MM.1S (cell line): ENCODE results near the gene SLC26A6.
A peak's percentile ranks its signal among the peaks of the same experiment; 100 is the strongest.

Source experiments
- DNase-seq: peaks from one replicate; pipeline ENCODE4 v3.0.0-alpha.2; 2015
- H2AFZ ChIP-seq: fragments of 300-600 bp; sonication (generic); 2 replicates; pipeline ENCODE4 v1.6.0; 2016; ENCODE audit warnings: antibody characterized with exemption, low read length
- H3F3A ChIP-seq: fragments of 300-600 bp; sonication (generic); 2 replicates; pipeline ENCODE4 v1.6.1; 2016; ENCODE audit warnings: mild to moderate bottlenecking, antibody characterized with exemption, low read length, moderate library complexity, mixed read lengths; ENCODE audit not compliant: insufficient read depth
- H3K27ac ChIP-seq: fragments of 300-600 bp; sonication (generic); 2 replicates; pipeline ENCODE4 v1.5.1; 2016; ENCODE audit warnings: mild to moderate bottlenecking, low read length
- H3K27me3 ChIP-seq: fragments of 300-600 bp; sonication (generic); replicated peaks from 2 replicates; pipeline ENCODE4 v1.6.0; 2016; ENCODE audit warnings: low read length; ENCODE audit not compliant: insufficient read depth
- H3K36me3 ChIP-seq: fragments of 300-600 bp; sonication (generic); replicated peaks from 2 replicates; pipeline ENCODE4 v1.6.1; 2016; ENCODE audit warnings: mild to moderate bottlenecking, low read length, mixed read lengths; ENCODE audit not compliant: insufficient read depth
- H3K4me1 ChIP-seq: fragments of 300-600 bp; sonication (generic); 2 replicates; pipeline ENCODE4 v1.6.1; 2016; ENCODE audit warnings: low read length, mixed read lengths
- H3K4me2 ChIP-seq: fragments of 300-600 bp; sonication (generic); 2 replicates; pipeline ENCODE4 v1.6.0; 2016; ENCODE audit warnings: low read depth, low read length
- H3K4me3 ChIP-seq: fragments of 300-600 bp; sonication (generic); 2 replicates; pipeline ENCODE4 v1.5.1; 2016; ENCODE audit warnings: low read length, mixed read lengths
- H3K79me2 ChIP-seq: fragments of 300-600 bp; sonication (generic); 2 replicates; pipeline ENCODE4 v1.6.1; 2016; ENCODE audit warnings: mixed run types, low read length, mixed read lengths
- H3K9ac ChIP-seq: fragments of 300-600 bp; sonication (generic); 2 replicates; pipeline ENCODE4 v1.6.1; 2016; ENCODE audit warnings: low read length, mixed read lengths
- H3K9me2 ChIP-seq: fragments of 300-600 bp; sonication (generic); replicated peaks from 2 replicates; pipeline ENCODE4 v1.6.1; 2016; ENCODE audit warnings: mild to moderate bottlenecking, low read length, mixed read lengths; ENCODE audit not compliant: insufficient read depth
- H3K9me3 ChIP-seq: fragments of 300-600 bp; sonication (generic); replicated peaks from 2 replicates; pipeline ENCODE4 v1.6.1; 2016; ENCODE audit warnings: mild to moderate bottlenecking, low read length, mixed read lengths; ENCODE audit not compliant: insufficient read depth
- H4K20me1 ChIP-seq: fragments of 300-600 bp; sonication (generic); 2 replicates; pipeline ENCODE4 v1.6.1; 2016; ENCODE audit warnings: mild to moderate bottlenecking, low read length, moderate library complexity, mixed read lengths; ENCODE audit not compliant: insufficient read depth
- CTCF ChIP-seq: fragments of 300-600 bp; sonication (generic); IDR thresholded peaks from 2 replicates; pipeline ENCODE4 v1.5.1; 2016; ENCODE audit warnings: antibody characterized with exemption, low read length, mixed read lengths
- EZH2 ChIP-seq: fragments of 300-600 bp; sonication (generic); optimal IDR thresholded peaks from 2 replicates; pipeline ENCODE3; 2017; ENCODE audit warnings: low read depth, mild to moderate bottlenecking, antibody characterized with exemption, low read length, mixed read lengths
- EZH2phosphoT487 ChIP-seq: fragments of 300-600 bp; sonication (generic); IDR thresholded peaks from 2 replicates; pipeline ENCODE4 v1.6.1; 2018; ENCODE audit warnings: antibody characterized with exemption, low read length

Gene SLC26A6

DNA sequence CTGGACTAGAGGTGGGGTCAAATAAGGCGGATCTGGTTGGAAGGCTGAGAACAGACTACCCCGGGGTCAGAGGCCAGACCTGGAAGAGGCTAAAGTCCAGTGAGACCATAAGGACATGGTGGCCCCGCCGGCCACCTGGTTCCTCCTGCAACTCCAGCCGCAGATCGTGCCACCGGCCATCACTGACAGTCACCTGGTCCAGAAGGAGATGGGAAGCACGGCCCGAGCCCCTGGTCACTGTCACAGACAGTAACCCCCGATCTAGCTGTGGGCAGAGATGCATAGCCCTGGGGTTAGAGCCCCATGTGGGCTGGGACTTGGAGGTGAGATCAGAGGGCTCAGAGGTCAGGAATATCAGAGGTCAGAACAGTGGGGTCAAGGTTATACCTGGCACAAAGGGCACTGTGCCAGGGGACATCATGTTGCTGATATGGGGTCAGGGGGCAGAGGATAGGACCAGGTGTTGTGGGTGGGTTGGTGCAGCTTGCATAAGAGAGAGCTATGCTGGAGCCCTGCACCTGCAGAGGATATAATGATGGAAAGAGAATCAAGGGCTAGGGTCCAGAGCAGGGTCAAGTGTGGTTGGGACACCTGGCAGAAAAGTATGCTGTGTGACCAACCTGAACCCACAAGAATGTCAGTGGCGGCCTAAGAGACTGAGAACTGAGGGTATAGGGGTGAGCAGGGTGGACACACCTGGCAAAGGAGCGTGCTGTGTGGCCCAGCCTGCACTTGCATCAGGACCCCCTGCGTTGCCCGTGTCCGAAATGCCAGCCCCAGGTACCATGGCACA is 17.9 kb upstream of the SLC26A6 start:
- no peak overlapping the region for H3K4me3 ChIP-seq
- H3F3A ChIP-seq, result peaks cover 9% of the 10 kb centered on the region; the same call in 1 of the 2 replicates
- peak; percentile 84 for DNase-seq
- no peak for TF ChIP-seq EZH2
- peak overlapping the region; percentile 3; the same call in 1 of the 2 replicates for H3K4me2 ChIP-seq
- H3K27ac ChIP-seq, result peak overlapping the region; percentile 20; the same call in 1 of the 2 replicates
- no peaks in the 10 kb centered on the region for H3K9me3 ChIP-seq
- peaks cover 23% of the 10 kb centered on the region for H3K4me1 ChIP-seq
- no peak overlapping the region for H2AFZ ChIP-seq
- no peaks in the 10 kb centered on the region for H3K9me2 ChIP-seq
- no peak overlapping the region for H3K9ac ChIP-seq
- no peaks in the 10 kb centered on the region for H3K36me3 ChIP-seq
- no peaks in the 10 kb centered on the region for H3K79me2 ChIP-seq
- peaks cover 10% of the 10 kb centered on the region for H3K27me3 ChIP-seq
- no peaks in the 10 kb centered on the region for H4K20me1 ChIP-seq

GRCh38 chr3:48651771-48652170 is 16.5 kb upstream of the SLC26A6 start:
- no peak overlapping the region for H3K4me2 ChIP-seq
- no peak overlapping the region for H3K9ac ChIP-seq
- no peak overlapping the region for H3K4me3 ChIP-seq
- H2AFZ ChIP-seq, result no peak overlapping the region
- TF ChIP-seq EZH2phosphoT487, result no peak
- TF ChIP-seq EZH2, result no peak
- TF ChIP-seq CTCF, result no peak
- no peak overlapping the region for H3K27ac ChIP-seq
- H3K9me3 ChIP-seq, result no peaks in the 10 kb centered on the region
- DNase-seq, result no peak
- no peaks in the 10 kb centered on the region for H4K20me1 ChIP-seq
- H3K36me3 ChIP-seq, result no peaks in the 10 kb centered on the region
- H3K4me1 ChIP-seq, result peaks cover 23% of the 10 kb centered on the region
- no peaks in the 10 kb centered on the region for H3K27me3 ChIP-seq
- H3K9me2 ChIP-seq, result no peaks in the 10 kb centered on the region
- peaks cover 9% of the 10 kb centered on the region; the same call in 1 of the 2 replicates for H3F3A ChIP-seq
- H3K79me2 ChIP-seq, result no peaks in the 10 kb centered on the region

GRCh38 chr3:48650723-48651122 is 15.5 kb upstream of the SLC26A6 start:
- DNase-seq, result no peak
- Histone ChIP-seq H3K27me3 (no peaks in the 10 kb centered on the region), H3K4me1 (peaks cover 18% of the 10 kb centered on the region), H3K36me3 (no peaks in the 10 kb centered on the region), H3K27ac (no peak overlapping the region), H3K79me2 (no peaks in the 10 kb centered on the region), H4K20me1 (no peaks in the 10 kb centered on the region), H2AFZ (no peak overlapping the region), H3K9ac (no peak overlapping the region), H3K4me3 (no peak overlapping the region), H3K9me2 (no peaks in the 10 kb centered on the region), H3K4me2 (no peak overlapping the region), H3F3A (peaks cover 9% of the 10 kb centered on the region; the same call in 1 of the 2 replicates), H3K9me3 (no peaks in the 10 kb centered on the region)
- TF ChIP-seq CTCF (no peak), EZH2 (no peak), EZH2phosphoT487 (no peak)
